Right atrium auricular region (tissue), 2 donors: Measurements from ENCODE around the gene JAKMIP2. TPM values are rescaled to one million over a fixed set of nuclear protein-coding genes. Genes with fewer than 3 reads are reported as not detected.
"Not testable (repeated sequence)": the region's sequence is repeated elsewhere in the genome, so short reads cannot be mapped to it uniquely, and the experiment has no call there.

ENCODE experiments used
- DNase-seq: peaks from one replicate; pipeline ENCODE4 v3.0.0-alpha.2; 2019; ENCODE audit warnings: low spot score
- H3K27ac ChIP-seq, 2 donors: fragments of 200-600 bp; sonication (generic); 1 replicate in 1 of 2; 2 replicates in 1 of 2; pipeline ENCODE4 v1.5.1; 2016 to 2019
- H3K27me3 ChIP-seq, 2 donors: fragments of 200-600 bp; sonication (generic); one replicate each; pipeline versions ENCODE4 v1.5.1 to v1.6.0; 2017 to 2019
- H3K36me3 ChIP-seq: fragments of 200-600 bp; sonication (generic); one replicate; pipeline ENCODE4 v1.5.1; 2016
- H3K4me1 ChIP-seq, 2 donors: fragments of 200-600 bp; sonication (generic); one replicate each; pipeline versions ENCODE4 v1.5.1 to v1.6.0; 2017 to 2019
- H3K4me3 ChIP-seq, 2 donors: fragments of 200-600 bp; sonication (generic); 1 replicate in 1 of 2; 2 replicates in 1 of 2; pipeline ENCODE4 v1.5.1; 2017 to 2019; ENCODE audit warnings: mild to moderate bottlenecking in 1 of 2, moderate library complexity in 1 of 2
- H3K9me3 ChIP-seq, 2 donors: fragments of 200-600 bp; sonication (generic); one replicate each; pipeline ENCODE4 v1.5.1; 2019
- CTCF ChIP-seq, 2 donors: fragments of 200-600 bp; sonication (generic); IDR thresholded peaks; one replicate each; pipeline ENCODE4 v1.5.1; 2019; ENCODE audit warnings: antibody characterized with exemption in 2 of 2
- total RNA-seq, 2 donors: library from RNA; depleted of rRNA; stranded (reverse); fragments of >200 nt; gene quantifications; one replicate each; pipeline ENCODE4 v1.1.0, GENCODE V29; 2016

The JAKMIP2 gene
- total RNA-seq, 2 donors from 2014 or later, result 0.16 to 0.33 TPM

GRCh38 chr5:147643142-147643541, 139.4 kb downstream of the JAKMIP2 start:
- no peaks in the 10 kb centered on the region for H3K9me3 ChIP-seq
- no peaks in the 10 kb centered on the region for H3K4me1 ChIP-seq
- no peaks in the 10 kb centered on the region for H3K27me3 ChIP-seq
- no peak overlapping the region for H3K27ac ChIP-seq
- no peak overlapping the region for H3K4me3 ChIP-seq
- H3K36me3 ChIP-seq, result no peaks in the 10 kb centered on the region
- TF ChIP-seq CTCF (IDR thresholded peaks at IDR 0.05), result no peak
- DNase-seq, result no peak

GRCh38 chr5:147642666-147643065, 139.9 kb downstream of the JAKMIP2 start:
- Histone ChIP-seq H3K36me3 (no peaks in the 10 kb centered on the region), H3K9me3 (no peaks in the 10 kb centered on the region), H3K27me3 (no peaks in the 10 kb centered on the region), H3K27ac (no peak overlapping the region), H3K4me3 (no peak overlapping the region), H3K4me1 (no peaks in the 10 kb centered on the region)
- TF ChIP-seq CTCF (IDR thresholded peaks at IDR 0.05), result no peak
- DNase-seq, result no peak

GRCh38 chr5:147639321-147639720, 143.2 kb downstream of the JAKMIP2 start:
- Histone ChIP-seq H3K4me3 (no peak overlapping the region), H3K9me3 (no peaks in the 10 kb centered on the region), H3K27me3 (no peaks in the 10 kb centered on the region), H3K36me3 (no peaks in the 10 kb centered on the region), H3K4me1 (no peaks in the 10 kb centered on the region), H3K27ac (no peak overlapping the region)
- DNase-seq, result no peak
- no peak for TF ChIP-seq CTCF (IDR thresholded peaks at IDR 0.05)

- Histone ChIP-seq H3K36me3 (no peaks in the 10 kb centered on the region), H3K27ac (no peak overlapping the region), H3K4me1 (no peaks in the 10 kb centered on the region), H3K4me3 (no peak overlapping the region), H3K9me3 (no peaks in the 10 kb centered on the region), H3K27me3 (no peaks in the 10 kb centered on the region)
- DNase-seq, result no peak
- no peak for TF ChIP-seq CTCF (IDR thresholded peaks at IDR 0.05)
Observed at GRCh38 chr5:147636729-147636984, 145.9 kb downstream of the JAKMIP2 start.

GRCh38 chr5:147635882-147636728, 146.4 kb downstream of the JAKMIP2 start:
- Histone ChIP-seq H3K9me3 (no peaks in the 10 kb centered on the region), H3K27me3 (no peaks in the 10 kb centered on the region), H3K4me3 (no peak overlapping the region), H3K4me1 (no peaks in the 10 kb centered on the region), H3K27ac (no peak overlapping the region), H3K36me3 (no peaks in the 10 kb centered on the region)
- no peak for DNase-seq
- no peak for TF ChIP-seq CTCF (IDR thresholded peaks at IDR 0.05)

GRCh38 chr5:147635439-147635838, 147.1 kb downstream of the JAKMIP2 start:
- not testable (repeated sequence) for H3K4me1 ChIP-seq, H3K27me3 ChIP-seq, H3K9me3 ChIP-seq

More at GRCh38 chr5:147635439-147635838, 147.1 kb downstream of the JAKMIP2 start:
- not testable (repeated sequence) for H3K27ac ChIP-seq, DNase-seq, H3K4me3 ChIP-seq, H3K36me3 ChIP-seq
